Spinal cord (tissue), 10 donors: Measurements from ENCODE around the gene MYO18B. TPM values are rescaled to one million over a fixed set of nuclear protein-coding genes. Genes with fewer than 3 reads are reported as not detected.

Source experiments
- DNase-seq, 6 donors: peaks; one replicate each; pipeline versions ENCODE4 v3.0.0 to v3.0.0-alpha.2; 2013 to 2015; ENCODE audit warnings: low spot score in 6 of 6, low read depth in 4 of 6
- H3K27ac ChIP-seq: one replicate; pipeline ENCODE4 v1.5.1; 2013; ENCODE audit warnings: low read depth, low read length, control low read depth
- H3K27me3 ChIP-seq: one replicate; pipeline ENCODE4 v1.6.1; 2013; ENCODE audit warnings: low read length; ENCODE audit not compliant: control insufficient read depth, insufficient read depth
- H3K36me3 ChIP-seq: one replicate; pipeline ENCODE4 v1.6.1; 2013; ENCODE audit warnings: low read length; ENCODE audit not compliant: control insufficient read depth, insufficient read depth
- H3K4me1 ChIP-seq: one replicate; pipeline ENCODE4 v1.6.1; 2013; ENCODE audit warnings: low read length; ENCODE audit not compliant: control insufficient read depth, insufficient read depth
- H3K4me3 ChIP-seq: one replicate; pipeline ENCODE4 v1.5.1; 2013; ENCODE audit warnings: low read depth, low read length, control low read depth
- H3K9me3 ChIP-seq: one replicate; pipeline ENCODE4 v1.6.1; 2013; ENCODE audit warnings: low read length; ENCODE audit not compliant: control insufficient read depth, insufficient read depth
- WGBS: methylation state at CpG from one replicate; pipeline ENCODE4 v1.1.5; 2013; ENCODE audit warnings: missing lambda C conversion rate; ENCODE audit not compliant: insufficient coverage; 5-methylcytosine and 5-hydroxymethylcytosine counted together
- polyA plus RNA-seq, 2 donors: library from polyadenylated mRNA; unstranded; fragments of 120-200 nt; gene quantifications; one replicate each; pipeline ENCODE4 v1.2.1, GENCODE V29; 2013; ENCODE audit not compliant: insufficient read length in 2 of 2
- small RNA-seq: library from RNA; depleted of rRNA; stranded (forward); fragments of <200 nt; gene quantifications from one replicate; pipeline ENCODE3, GENCODE V24; 2014; ENCODE audit warnings: low replicate concordance
- total RNA-seq, 2 donors: library from RNA; depleted of rRNA in 1 of 2; stranded (reverse); fragments of 120-200 nt in 1 of 2; fragments of >200 nt in 1 of 2; gene quantifications; one replicate each; pipeline versions ENCODE4 v1.2.3 to v1.2.4, GENCODE V29; 2013 to 2014
- donor health status: healthy.

Gene MYO18B
- total and polyA plus RNA-seq, 4 donors, result 0.33 to 0.99 (median 0.74) TPM

DNA sequence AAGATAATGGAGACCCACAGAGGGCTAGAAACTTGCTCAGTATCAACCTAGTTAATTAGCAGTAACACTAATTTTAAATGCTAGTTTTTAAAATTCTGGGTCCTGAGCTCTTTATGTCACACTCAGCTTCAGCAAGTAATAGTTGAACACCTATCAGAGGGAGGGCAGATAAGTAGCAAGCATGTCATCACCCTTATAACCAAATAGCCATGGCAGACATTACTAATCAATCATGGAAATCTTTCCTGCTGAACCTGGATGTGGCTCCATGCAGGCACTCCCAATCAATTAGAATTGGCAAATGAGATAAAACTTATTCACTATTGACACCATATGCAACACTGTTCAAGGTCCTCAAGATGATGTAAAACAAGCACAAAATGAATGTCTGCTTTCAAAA lies 315.7 kb downstream of the MYO18B start:
- DNase-seq, result no peak
- H3K27ac ChIP-seq, result no peak overlapping the region
- no peaks in the 10 kb centered on the region for H3K27me3 ChIP-seq
- no peaks in the 10 kb centered on the region for H3K36me3 ChIP-seq
- H3K4me1 ChIP-seq, result peaks cover 5% of the 10 kb centered on the region
- no peaks in the 10 kb centered on the region for H3K9me3 ChIP-seq
- no peak overlapping the region for H3K4me3 ChIP-seq

DNA sequence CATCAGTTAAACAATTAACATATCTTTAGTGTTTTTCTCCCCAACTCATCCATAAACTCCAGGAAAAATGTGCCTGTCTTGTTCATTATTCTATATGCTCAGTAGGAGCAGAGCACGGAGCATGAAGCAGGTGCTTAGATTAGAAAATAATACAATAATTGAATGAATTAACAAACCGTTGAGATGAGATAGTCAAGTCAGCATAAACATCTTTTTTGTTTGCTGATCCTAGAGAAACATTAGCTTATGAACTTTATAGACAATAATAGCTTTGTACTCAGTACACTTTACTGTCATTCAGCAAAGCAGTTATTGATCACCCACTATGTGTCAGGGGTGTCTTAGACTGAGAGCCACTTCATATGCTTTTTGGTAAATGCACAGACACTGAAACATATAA lies 322.1 kb downstream of the MYO18B start:
- Histone ChIP-seq H3K27me3 (no peaks in the 10 kb centered on the region), H3K36me3 (no peaks in the 10 kb centered on the region), H3K27ac (no peak overlapping the region), H3K9me3 (no peaks in the 10 kb centered on the region), H3K4me3 (no peak overlapping the region), H3K4me1 (peaks cover 14% of the 10 kb centered on the region)
- no peak for DNase-seq
- WGBS, result no CpG with 5 or more reads among the region's 2 CpGs

DNA sequence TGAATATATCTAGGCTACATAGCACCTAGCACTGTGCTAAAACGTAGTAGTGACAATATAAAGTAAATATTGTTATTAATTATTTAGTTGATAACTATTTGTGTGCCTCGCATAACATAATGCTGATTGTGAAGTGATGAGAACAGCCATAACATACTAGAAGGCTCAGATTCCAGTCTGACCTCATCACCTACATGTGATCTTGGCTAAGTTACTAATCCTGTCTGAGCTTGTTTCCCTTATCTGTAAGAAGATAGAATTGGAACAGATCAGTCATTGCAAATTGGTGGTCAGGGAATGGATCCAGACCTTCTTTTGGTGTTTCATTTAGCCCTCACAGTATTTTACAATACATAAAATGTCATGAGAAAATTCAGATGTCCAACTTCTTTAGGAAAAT lies 323.9 kb downstream of the MYO18B start:
- Histone ChIP-seq H3K4me3 (no peak overlapping the region), H3K27me3 (no peaks in the 10 kb centered on the region)

DNA sequence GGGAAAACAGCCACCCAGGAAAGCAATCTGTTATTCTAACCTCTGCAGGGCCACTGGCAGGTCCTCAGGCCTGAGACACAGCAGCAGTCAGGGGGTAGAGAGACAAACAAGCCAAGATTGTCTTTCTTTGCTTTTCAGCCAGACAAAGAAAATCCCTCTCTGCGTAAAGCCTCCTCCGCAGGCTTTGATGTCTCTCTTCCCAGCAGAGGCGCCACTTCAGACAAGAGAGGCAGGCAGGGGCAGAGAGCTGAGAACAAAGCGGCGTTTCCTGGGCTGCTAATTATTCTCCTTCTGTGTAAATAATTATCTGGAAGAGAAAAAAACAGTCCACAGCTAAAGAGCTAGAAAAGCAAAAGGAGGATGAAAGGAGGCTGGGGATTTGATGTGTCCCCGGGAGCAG lies 324.5 kb downstream of the MYO18B start:
- Histone ChIP-seq H3K4me3 (no peak overlapping the region), H3K27ac (peak overlapping the region; percentile 57), H3K36me3 (no peaks in the 10 kb centered on the region), H3K9me3 (no peaks in the 10 kb centered on the region), H3K27me3 (no peaks in the 10 kb centered on the region), H3K4me1 (peaks cover 14% of the 10 kb centered on the region)
- WGBS, result 7% methylated on average over 2 of the region's 6 CpGs
- peak; percentile 38 to 93 (median 51) for DNase-seq

More for the DNA sequence above, 323.9 kb downstream of the MYO18B start:
- Histone ChIP-seq H3K4me1 (peaks cover 14% of the 10 kb centered on the region), H3K36me3 (no peaks in the 10 kb centered on the region), H3K27ac (no peak overlapping the region), H3K9me3 (no peaks in the 10 kb centered on the region)
- no peak for DNase-seq
- WGBS, result no CpG with 5 or more reads among the region's 2 CpGs

DNA sequence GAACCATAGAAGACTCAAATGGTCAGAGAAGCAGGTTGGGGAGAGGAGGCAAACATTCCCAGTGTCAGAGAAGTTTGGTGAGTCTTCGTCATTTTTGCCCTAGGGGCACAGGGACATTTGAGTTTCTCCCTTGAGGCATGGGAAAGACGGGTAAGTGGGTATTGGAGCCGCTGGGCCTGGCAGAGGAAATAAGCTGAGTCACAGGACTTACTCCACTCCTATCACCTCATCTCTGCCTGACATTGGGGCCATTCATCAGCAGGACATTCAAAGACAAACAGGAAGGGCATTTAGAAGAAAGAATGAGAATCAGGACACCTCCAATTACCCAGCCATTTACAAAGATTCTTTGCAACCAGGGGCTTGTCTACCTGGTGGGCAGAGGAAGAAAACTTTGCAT lies 326.6 kb downstream of the MYO18B start:
- Histone ChIP-seq H3K4me1 (peaks cover 14% of the 10 kb centered on the region), H3K4me3 (no peak overlapping the region), H3K27me3 (no peaks in the 10 kb centered on the region), H3K27ac (no peak overlapping the region), H3K9me3 (no peaks in the 10 kb centered on the region), H3K36me3 (no peaks in the 10 kb centered on the region)
- DNase-seq, result no peak
- no CpG with 5 or more reads among the region's 3 CpGs for WGBS

DNA sequence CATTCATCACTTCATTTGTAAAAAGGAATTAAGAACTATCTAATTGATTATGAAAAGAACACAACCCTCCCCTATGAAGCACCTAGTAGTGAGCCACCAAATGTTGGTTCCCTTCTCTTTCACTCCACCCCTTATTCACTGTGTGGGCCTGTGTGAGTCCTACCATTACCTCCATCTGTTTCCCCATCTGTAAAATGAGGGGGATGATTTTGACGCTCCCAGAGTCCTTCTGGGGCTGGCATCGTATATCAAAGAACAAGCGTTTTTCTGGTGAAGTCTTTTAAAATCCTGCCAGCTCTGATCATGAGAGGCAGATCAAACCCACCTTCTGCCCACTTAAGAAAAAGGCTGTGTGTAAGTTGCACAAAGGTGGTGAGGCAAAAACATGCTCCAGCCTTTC lies 330.6 kb downstream of the MYO18B start:
- H3K4me3 ChIP-seq, result no peak overlapping the region
- DNase-seq, result peak in 1 of 6 donors; percentile 58
- H3K9me3 ChIP-seq, result no peaks in the 10 kb centered on the region
- H3K36me3 ChIP-seq, result no peaks in the 10 kb centered on the region
- no peak overlapping the region for H3K27ac ChIP-seq
- no peaks in the 10 kb centered on the region for H3K4me1 ChIP-seq
- no CpG with 5 or more reads among the region's 3 CpGs for WGBS
- no peaks in the 10 kb centered on the region for H3K27me3 ChIP-seq

DNA sequence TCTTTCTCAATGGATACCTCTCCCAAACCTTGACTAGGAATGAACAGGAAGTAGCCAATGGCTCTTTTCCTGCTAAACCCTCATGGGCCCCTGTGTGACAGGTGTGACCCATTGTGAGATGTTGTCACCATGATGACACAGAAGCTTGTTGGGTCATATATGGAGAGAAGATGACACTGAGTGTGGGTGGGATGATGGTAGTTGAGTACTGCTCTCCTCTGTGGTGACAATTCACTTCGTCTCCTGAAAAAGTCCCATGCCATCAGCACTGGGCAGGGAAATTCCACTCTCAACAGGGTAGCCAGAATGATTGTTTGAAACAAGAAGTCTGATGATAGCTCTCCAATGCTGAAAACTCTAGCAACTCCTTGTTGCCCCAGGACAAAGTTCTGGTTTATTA lies 333.3 kb downstream of the MYO18B start:
- no CpG with 5 or more reads among the region's 1 CpG for WGBS
- no peaks in the 10 kb centered on the region for H3K4me1 ChIP-seq
- no peak for DNase-seq
- H3K27me3 ChIP-seq, result no peaks in the 10 kb centered on the region
- no peak overlapping the region for H3K27ac ChIP-seq
- no peaks in the 10 kb centered on the region for H3K9me3 ChIP-seq
- H3K36me3 ChIP-seq, result no peaks in the 10 kb centered on the region
- no peak overlapping the region for H3K4me3 ChIP-seq

DNA sequence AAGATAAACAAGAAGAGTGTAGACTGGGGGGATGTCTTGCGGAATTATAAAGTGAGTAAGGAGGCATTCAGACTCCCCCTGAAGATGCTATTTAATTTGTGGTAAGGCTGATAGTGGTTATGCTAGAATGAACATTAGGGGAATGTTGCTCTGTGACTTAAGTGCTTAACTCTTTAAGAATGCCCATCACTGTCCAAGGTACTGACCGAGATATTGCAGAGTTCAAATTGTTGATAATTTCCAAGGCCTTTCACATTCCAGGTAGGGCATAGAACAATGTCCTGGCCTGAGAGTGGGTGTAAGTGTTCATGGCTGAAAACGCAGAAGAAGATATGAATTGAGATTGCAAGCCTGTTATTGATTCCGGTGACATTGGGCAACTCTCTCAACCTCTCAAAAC lies 337.0 kb downstream of the MYO18B start:
- Histone ChIP-seq H3K27ac (no peak overlapping the region), H3K27me3 (no peaks in the 10 kb centered on the region), H3K36me3 (no peaks in the 10 kb centered on the region), H3K4me3 (no peak overlapping the region), H3K9me3 (no peaks in the 10 kb centered on the region), H3K4me1 (no peaks in the 10 kb centered on the region)
- WGBS, result 69% methylated on average over 1 of the region's 4 CpGs
- DNase-seq, result no peak

Small RNAs within 50 kb of the gene (small RNA-seq; reads per million reads assigned to genes)
- not detected for gene RN7SKP169
- gene RNA5SP494, result not detected
- not detected for gene Z98949.2

Other genes starting within 250 kb of the MYO18B start
- gene GRK3, start 177.5 kb upstream of the MYO18B start, total RNA-seq, result 10 to 100 TPM; 13.6 to 33.0 TPM
- 10 to 100 TPM; 30.7 to 33.7 TPM for gene GRK3, start 177.5 kb upstream of the MYO18B start, polyA plus RNA-seq